H1 (cell line): ENCODE results near the gene RGS6. TPM values are rescaled to one million over a fixed set of nuclear protein-coding genes. Genes with fewer than 3 reads are reported as not detected.

Experiments used
- CTCF ChIA-PET: fragments of 300-600 bp; sonication (Branson Sonifier 250); formaldehyde crosslinking; loops from one replicate; lab custom pipeline; 2021; ENCODE audit not compliant: partially characterized antibody; lab: Charles Lee
- POLR2A ChIA-PET: fragments of 300-600 bp; sonication (Branson Sonifier 250); formaldehyde crosslinking; loops from one replicate; lab custom pipeline; 2021; ENCODE audit warnings: inconsistent platforms; ENCODE audit not compliant: partially characterized antibody; lab: Charles Lee
- DNase-seq, 2 experiments: peaks; one replicate each; pipeline versions ENCODE4 v3.0.0 to v3.0.0-alpha.2; 2010 to 2022; ENCODE audit warnings: low spot score in 2 of 2, low read depth in 1 of 2, mixed read lengths in 1 of 2
- FAIRE-seq: peaks from 2 replicates; lab custom pipeline; 2011; peaks lifted over from hg19 to GRCh38; lab: Jason Lieb, UNC
- H2AFZ ChIP-seq: 2 replicates; pipeline ENCODE4 v1.8.1; 2012; ENCODE audit warnings: low read length, inconsistent platforms
- H2AK5ac ChIP-seq: 2 replicates; pipeline ENCODE4 v1.6.1; 2013; ENCODE audit warnings: low read depth, low read length
- H2BK120ac ChIP-seq: replicated peaks from 2 replicates; pipeline ENCODE3; 2013; ENCODE audit warnings: low read depth, low read length, inconsistent platforms
- H2BK12ac ChIP-seq: 2 replicates; pipeline ENCODE4 v1.6.1; 2013; ENCODE audit warnings: low read depth, low read length
- H2BK15ac ChIP-seq: 2 replicates; pipeline ENCODE4 v1.6.1; 2013; ENCODE audit warnings: low read length
- H2BK20ac ChIP-seq: 2 replicates; pipeline ENCODE4 v1.6.1; 2013; ENCODE audit warnings: low read length
- H2BK5ac ChIP-seq: 2 replicates; pipeline ENCODE4 v1.6.1; 2013; ENCODE audit warnings: low read depth, low read length
- H3K14ac ChIP-seq: 2 replicates; pipeline ENCODE4 v1.6.1; 2013; ENCODE audit warnings: inconsistent platforms; ENCODE audit not compliant: insufficient read length
- H3K18ac ChIP-seq: 2 replicates; pipeline ENCODE4 v1.6.1; 2013; ENCODE audit warnings: low read length; ENCODE audit errors: extremely low read depth
- H3K23ac ChIP-seq: 2 replicates; pipeline ENCODE4 v1.6.1; 2013; ENCODE audit warnings: inconsistent platforms; ENCODE audit not compliant: insufficient read length
- H3K23me2 ChIP-seq: 2 replicates; pipeline ENCODE4 v1.6.1; 2013; ENCODE audit warnings: low read depth, low read length
- H3K27ac ChIP-seq: 2 replicates; pipeline ENCODE4 v1.6.1; 2011; ENCODE audit warnings: low read depth, low read length, inconsistent platforms
- H3K27me3 ChIP-seq, 4 experiments: replicated peaks in 1 of 4; 1 replicate in 1 of 4; 2 replicates in 3 of 4; pipeline versions ENCODE4 v1.6.1 to v1.8.1; 2011 to 2013; ENCODE audit warnings: low read length in 3 of 4, mild to moderate bottlenecking in 3 of 4, inconsistent platforms in 2 of 4, mixed read lengths in 2 of 4, moderate library complexity in 1 of 4; ENCODE audit not compliant: control insufficient read depth in 3 of 4, insufficient read depth in 3 of 4; ENCODE audit errors: extremely low read depth in 1 of 4
- H3K36me3 ChIP-seq, 4 experiments: 2 replicates each; pipeline versions ENCODE4 v1.6.1 to v1.8.1; 2011 to 2013; ENCODE audit warnings: mild to moderate bottlenecking in 4 of 4, low read length in 3 of 4, moderate library complexity in 2 of 4, control low read depth in 1 of 4, inconsistent platforms in 1 of 4; ENCODE audit not compliant: insufficient read depth in 4 of 4, control insufficient read depth in 2 of 4
- H3K4ac ChIP-seq: replicated peaks from 2 replicates; pipeline ENCODE3; 2013; ENCODE audit warnings: low read length, low read depth, mixed read lengths, inconsistent platforms; ENCODE audit not compliant: insufficient read length
- H3K4me1 ChIP-seq, 4 experiments: replicated peaks in 1 of 4; 1 replicate in 1 of 4; 2 replicates in 3 of 4; pipeline versions ENCODE4 v1.6.1 to v1.8.1; 2011 to 2013; ENCODE audit warnings: low read length in 3 of 4, inconsistent platforms in 2 of 4, mixed read lengths in 1 of 4; ENCODE audit not compliant: insufficient read depth in 4 of 4, control insufficient read depth in 3 of 4
- H3K4me2 ChIP-seq, 2 experiments: 2 replicates each; pipeline versions ENCODE4 v1.6.1 to v1.8.1; 2011 to 2013; ENCODE audit warnings: low read depth in 2 of 2, low read length in 2 of 2, control low read depth in 1 of 2, inconsistent platforms in 1 of 2, mild to moderate bottlenecking in 1 of 2; ENCODE audit not compliant: insufficient read depth in 1 of 2
- H3K4me3 ChIP-seq, 4 experiments: fragments of 200-600, 300-600 bp in 1 of 4; sonication (generic), shearing (Covaris generic), sonication (Bioruptor Twin) in 1 of 4; 2 replicates each; pipeline versions ENCODE4 v1.5.1 to v1.8.1; 2011 to 2016; ENCODE audit warnings: low read length in 4 of 4, low read depth in 3 of 4, control low read depth in 2 of 4, inconsistent platforms in 2 of 4, mild to moderate bottlenecking in 2 of 4, mixed read lengths in 1 of 4, moderate library complexity in 1 of 4; ENCODE audit not compliant: insufficient read depth in 2 of 4; ENCODE audit errors: extremely low read depth in 1 of 4
- H3K56ac ChIP-seq: replicated peaks from 2 replicates; pipeline ENCODE3; 2013; ENCODE audit warnings: low read depth, mild to moderate bottlenecking, mixed read lengths, low read length, inconsistent platforms; ENCODE audit not compliant: insufficient read length
- H3K79me1 ChIP-seq: 2 replicates; pipeline ENCODE4 v1.6.1; 2013; ENCODE audit warnings: low read depth, low read length, control low read depth
- H3K79me2 ChIP-seq, 2 experiments: 2 replicates each; pipeline versions ENCODE4 v1.6.1 to v1.8.1; 2012 to 2013; ENCODE audit warnings: low read length in 2 of 2, mild to moderate bottlenecking in 2 of 2, inconsistent platforms in 1 of 2; ENCODE audit not compliant: insufficient read depth in 2 of 2, control insufficient read depth in 1 of 2
- H3K9ac ChIP-seq, 4 experiments: replicated peaks in 1 of 4; 1 replicate in 1 of 4; 2 replicates in 3 of 4; pipeline versions ENCODE4 v1.6.1 to v1.8.1; 2011 to 2013; ENCODE audit warnings: low read depth in 3 of 4, low read length in 3 of 4, control low read depth in 2 of 4, mild to moderate bottlenecking in 2 of 4, moderate library complexity in 2 of 4, inconsistent platforms in 1 of 4; ENCODE audit errors: extremely low read depth in 1 of 4
- H3K9me3 ChIP-seq, 2 experiments: 2 replicates each; pipeline versions ENCODE4 v1.6.1 to v1.8.1; 2012 to 2013; ENCODE audit warnings: mild to moderate bottlenecking in 2 of 2, moderate library complexity in 2 of 2, control low read depth in 1 of 2, inconsistent platforms in 1 of 2, low read depth in 1 of 2, low read length in 1 of 2, mixed read lengths in 1 of 2; ENCODE audit not compliant: insufficient read depth in 2 of 2
- H4K20me1 ChIP-seq, 2 experiments: replicated peaks in 1 of 2; 2 replicates each; pipeline versions ENCODE3 to v1.8.1; 2011 to 2013; ENCODE audit warnings: inconsistent platforms in 2 of 2, low read length in 2 of 2, mild to moderate bottlenecking in 1 of 2; ENCODE audit not compliant: insufficient read depth in 2 of 2, control insufficient read depth in 1 of 2
- H4K5ac ChIP-seq: 2 replicates; pipeline ENCODE4 v1.6.1; 2013; ENCODE audit warnings: low read length, low read depth, mixed read lengths, inconsistent platforms; ENCODE audit not compliant: insufficient read length
- H4K8ac ChIP-seq: 2 replicates; pipeline ENCODE4 v1.8.0; 2013; ENCODE audit warnings: mild to moderate bottlenecking, moderate library complexity, low read length, inconsistent platforms; ENCODE audit not compliant: insufficient read depth; ENCODE audit errors: extremely low read depth
- H4K91ac ChIP-seq: replicated peaks from 2 replicates; pipeline ENCODE3; 2013; ENCODE audit warnings: low read length, mixed read lengths, inconsistent platforms; ENCODE audit not compliant: insufficient read length
- CREB1 ChIP-seq: IDR thresholded peaks from 2 replicates; pipeline ENCODE4 v1.6.1; 2012; ENCODE audit warnings: inconsistent platforms
- RFX5 ChIP-seq: IDR thresholded peaks from 2 replicates; pipeline ENCODE4 v1.6.1; 2011; ENCODE audit warnings: low read depth, low read length, improper control_type of control experiment, borderline replicate concordance
- WGBS, 2 experiments: shearing (Covaris generic) in 1 of 2; methylation state at CpG; one replicate each; pipeline versions ENCODE4 v1.1.6 to v1.1.7; 2013 to 2015; ENCODE audit warnings: low lambda C conversion rate in 2 of 2, mixed read lengths in 2 of 2, inconsistent platforms in 1 of 2, low coverage in 1 of 2, missing lambda C conversion rate in 1 of 2; ENCODE audit not compliant: insufficient replicate concordance in 2 of 2, insufficient coverage in 1 of 2, insufficient read length in 1 of 2; ENCODE audit errors: extremely low coverage in 1 of 2, missing lambda C conversion rate in 1 of 2; 5-methylcytosine and 5-hydroxymethylcytosine counted together
- polyA plus RNA-seq, 7 experiments: library from polyadenylated mRNA; depleted of rRNA in 3 of 7; stranded (reverse) in 5 of 7; unstranded in 2 of 7; fragments of >200 nt in 5 of 7; fragments of 200-250 nt in 2 of 7; gene quantifications; 1 replicate in 5 of 7; 2 replicates in 1 of 7; 4 replicates in 1 of 7; pipeline versions ENCODE4 v1.2.1 to v1.2.3, GENCODE V29; 2011 to 2013; ENCODE audit warnings: missing spikeins in 2 of 7, mixed read lengths in 2 of 7
- total RNA-seq: library from RNA; stranded (reverse); fragmentation: NEBNext Ultra II Directional; extraction: Animal tissue kit (Norgen Biotek cat#: 25700); gene quantifications from 2 replicates; pipeline ENCODE4 v1.2.1, GENCODE V29; 2021

Gene RGS6
- total and polyA plus RNA-seq, 2 of the 8 experiments (the other 6 are each of a cell fraction or from before 2014, with no cell fraction given), result 0.26 to 1.1 TPM

GRCh38 chr14:72401101-72401625 lies 468.9 kb downstream of the RGS6 start:
- WGBS, 2 experiments, result 89% methylated on average over 4 of the region's 4 CpGs; no CpG with 5 or more reads in 1 of the 2 experiments
- FAIRE-seq, result no peak
- CTCF ChIA-PET, result interaction anchor here (0.9 kb wide), 1 partner anchor 16 kb away, joined by 5 read pairs; no protein-coding TSS in a partner anchor
- TF ChIP-seq CREB1 (no peak), RFX5 (no peak)

More at GRCh38 chr14:72401101-72401625, 468.9 kb downstream of the RGS6 start:
- H3K4me2 ChIP-seq, result no peak overlapping the region
- no peak overlapping the region for H4K5ac ChIP-seq
- no peak overlapping the region for H3K18ac ChIP-seq
- no peak overlapping the region for H2AFZ ChIP-seq
- DNase-seq, result no peak
- no peak overlapping the region for H3K14ac ChIP-seq
- H2AK5ac ChIP-seq, result no peak overlapping the region
- no peaks in the 10 kb centered on the region for H3K9me3 ChIP-seq
- no peak overlapping the region for H3K56ac ChIP-seq
- H2BK20ac ChIP-seq, result no peak overlapping the region
- POLR2A ChIA-PET, result no interaction called here
- H2BK5ac ChIP-seq, result no peak overlapping the region
- no peak overlapping the region for H2BK12ac ChIP-seq
- no peaks in the 10 kb centered on the region for H3K79me1 ChIP-seq
- H4K20me1 ChIP-seq, result no peaks in the 10 kb centered on the region
- no peak overlapping the region for H2BK15ac ChIP-seq
- H3K27ac ChIP-seq, result no peak overlapping the region
- H3K36me3 ChIP-seq, result no peaks in the 10 kb centered on the region
- H3K4me1 ChIP-seq, result peaks cover 0 to 4% (median 0%) of the 10 kb centered on the region in 4 experiments; a peak in 1 of 7 replicates
- no peaks in the 10 kb centered on the region for H3K27me3 ChIP-seq
- H4K8ac ChIP-seq, result no peak overlapping the region
- no peak overlapping the region for H3K4ac ChIP-seq
- no peak overlapping the region for H3K9ac ChIP-seq
- no peak overlapping the region for H3K23ac ChIP-seq
- no peaks in the 10 kb centered on the region for H3K23me2 ChIP-seq
- H4K91ac ChIP-seq, result no peak overlapping the region
- H2BK120ac ChIP-seq, result no peak overlapping the region
- no peaks in the 10 kb centered on the region for H3K79me2 ChIP-seq
- H3K4me3 ChIP-seq, result no peak overlapping the region
